NCI-H69 (cell line): Measurements from ENCODE around the gene SPATA17.

Experiments used
- DNase-seq: peaks from one replicate; lab custom pipeline; 2025; lab: John Stamatoyannopoulos, UW

Gene SPATA17

DNA sequence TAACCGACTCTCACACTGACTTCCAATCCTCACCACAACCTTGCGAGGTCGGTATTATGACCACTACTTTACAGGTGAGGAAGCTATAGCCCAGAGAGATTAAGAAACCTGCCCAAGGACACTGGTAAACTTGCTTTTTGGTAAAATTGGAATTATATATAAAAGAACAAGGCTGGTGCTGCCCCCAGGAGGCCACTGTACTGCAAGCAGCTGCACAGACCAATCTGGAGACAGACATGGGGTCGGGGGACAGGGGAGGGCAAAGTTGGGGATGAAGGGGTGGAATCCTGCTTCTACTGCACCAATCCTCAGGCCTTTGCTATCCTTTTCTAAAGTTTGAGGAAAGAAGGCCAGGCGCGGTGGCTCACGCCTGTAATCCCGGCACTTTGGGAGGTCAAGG is 280.8 kb downstream of the SPATA17 start:
- DNase-seq = peak; percentile 57

DNA sequence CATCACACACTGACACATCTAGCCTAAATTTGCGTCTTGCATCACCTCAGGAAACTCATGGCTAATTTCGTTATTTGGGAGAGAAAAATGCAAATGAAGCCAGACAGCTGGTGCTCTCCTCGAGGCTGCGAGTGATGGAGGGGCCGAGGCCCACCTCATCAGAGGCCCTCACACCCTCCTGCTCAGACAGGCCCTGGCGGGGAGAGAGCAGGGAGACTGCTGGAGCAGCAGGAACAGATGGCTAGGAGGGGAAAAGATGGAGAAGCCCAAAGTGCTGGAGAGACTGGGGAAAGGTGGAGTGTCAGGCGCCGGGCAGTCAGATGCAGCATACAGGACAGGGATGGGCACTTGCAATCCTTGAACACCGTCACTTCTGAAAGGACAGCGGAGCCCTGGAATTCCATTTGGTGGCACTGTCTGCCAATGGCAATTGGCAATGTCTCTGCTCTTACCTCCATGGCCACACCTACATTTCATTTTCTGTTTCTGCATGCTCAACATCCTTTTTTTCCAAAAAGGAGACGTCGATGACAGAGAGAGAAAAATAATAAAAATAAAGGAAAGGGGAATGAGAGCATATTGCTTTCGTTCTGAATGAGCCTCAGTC is 286.2 kb downstream of the SPATA17 start:
- peak; percentile 31 for DNase-seq

DNA sequence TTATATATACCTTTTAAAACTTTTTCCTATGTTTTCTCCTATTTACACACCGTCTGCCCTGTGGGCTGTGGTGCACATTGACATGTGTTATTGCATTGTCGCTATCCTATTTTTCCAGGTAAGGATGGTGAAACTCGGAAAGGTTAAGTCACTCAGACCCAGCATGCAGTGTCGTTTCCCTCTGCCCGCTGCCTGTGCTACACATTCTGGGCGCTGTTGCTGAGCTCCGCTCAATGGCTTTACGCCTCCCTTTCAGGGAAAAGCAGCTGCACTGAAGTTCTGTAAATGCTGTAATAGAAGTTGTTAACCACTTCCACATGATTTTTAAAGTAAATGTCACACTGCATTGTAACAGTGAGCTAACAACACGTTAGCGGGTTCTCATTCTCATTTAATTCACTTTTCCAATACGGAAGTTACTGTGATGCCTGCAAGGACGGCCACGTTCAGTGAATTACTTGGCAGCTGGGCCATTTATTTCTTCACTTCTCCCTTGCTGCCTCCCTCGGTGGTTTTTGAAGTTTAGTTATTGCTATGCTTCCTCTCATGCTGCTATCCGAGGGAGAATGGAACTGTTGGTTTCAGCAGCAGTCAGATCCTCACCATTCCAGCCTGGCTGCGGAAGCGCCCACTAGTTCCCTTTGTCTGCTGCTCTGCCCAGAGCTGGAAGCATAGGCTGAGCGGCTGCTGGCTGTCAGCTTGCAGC is 288.7 kb downstream of the SPATA17 start:
- DNase-seq = peak; percentile 70
